HepG2 (cell line): Measurements from ENCODE around the gene MTHFD1. TPM values are rescaled to one million over a fixed set of nuclear protein-coding genes. Genes with fewer than 3 reads are reported as not detected.

Experiments used
- HNF1B ChIP-seq: sonication (generic); formaldehyde crosslinking; IDR thresholded peaks from 2 replicates; pipeline ENCODE4 v1.5.1; 2020; ENCODE audit warnings: mild to moderate bottlenecking, moderate library complexity, missing genetic modification reagents
- MLLT10 ChIP-seq: sonication (generic); formaldehyde crosslinking; IDR thresholded peaks from 2 replicates; pipeline ENCODE4 v1.4.0; 2020; ENCODE audit warnings: missing genetic modification reagents
- SNAI1 ChIP-seq: sonication (generic); formaldehyde crosslinking; IDR thresholded peaks from 2 replicates; pipeline ENCODE4 v1.5.0; 2020; ENCODE audit warnings: mild to moderate bottlenecking, missing genetic modification reagents, borderline replicate concordance
- TAF15 ChIP-seq: fragments of 200-400 bp; formaldehyde crosslinking; IDR thresholded peaks from one replicate; pipeline ENCODE4 v1.6.1; 2018; ENCODE audit warnings: mild to moderate bottlenecking, low read depth, low read length; ENCODE audit not compliant: poor library complexity, severe bottlenecking
- ZSCAN25 ChIP-seq: sonication (generic); formaldehyde crosslinking; IDR thresholded peaks from 2 replicates; pipeline ENCODE4 v1.8.0; 2022; ENCODE audit warnings: mild to moderate bottlenecking, missing genetic modification reagents
- polyA plus RNA-seq, 8 experiments: library from polyadenylated mRNA; depleted of rRNA in 3 of 8; stranded (reverse) in 7 of 8; unstranded in 1 of 8; fragments of >200 nt; fragmentation: Illumina TruSeq in 4 of 8; extraction: Trizol in 4 of 8; gene quantifications; 2 replicates each; pipeline versions ENCODE4 v1.2.1 to v1.2.3, GENCODE V29; 2011 to 2016; ENCODE audit warnings: low read depth in 4 of 8, missing spikeins in 1 of 8, mixed read lengths in 1 of 8; ENCODE audit not compliant: insufficient read depth in 1 of 8
- total RNA-seq, 5 experiments: library from RNA; depleted of rRNA; stranded (reverse); fragments of >200 nt; fragmentation: Illumina TruSeq; extraction: Trizol; gene quantifications; 2 replicates each; pipeline ENCODE4 v1.2.3, GENCODE V29; 2016; ENCODE audit warnings: low read depth in 1 of 5
- TF ChIP-seq, protein P1 (sequence below): sonication (generic); formaldehyde crosslinking; IDR thresholded peaks from 2 replicates; pipeline ENCODE4 v1.9.0; 2021; ENCODE audit warnings: mild to moderate bottlenecking, missing genetic modification reagents
- TF ChIP-seq, protein P2 (sequence below): sonication (generic); formaldehyde crosslinking; IDR thresholded peaks from 2 replicates; pipeline ENCODE4 v1.9.0; 2021; ENCODE audit warnings: missing genetic modification reagents, borderline replicate concordance
- TF ChIP-seq, protein P3 (sequence below): sonication (generic); formaldehyde crosslinking; IDR thresholded peaks from 2 replicates; pipeline ENCODE4 v1.8.1; 2023; ENCODE audit warnings: mild to moderate bottlenecking, inconsistent platforms, moderate library complexity, missing genetic modification reagents, borderline replicate concordance

MTHFD1 gene
- total and polyA plus RNA-seq, 2 of the 13 experiments (the other 11 are each of a cell fraction or from before 2014, with no cell fraction given): 31.0 to 106 TPM

DNA sequence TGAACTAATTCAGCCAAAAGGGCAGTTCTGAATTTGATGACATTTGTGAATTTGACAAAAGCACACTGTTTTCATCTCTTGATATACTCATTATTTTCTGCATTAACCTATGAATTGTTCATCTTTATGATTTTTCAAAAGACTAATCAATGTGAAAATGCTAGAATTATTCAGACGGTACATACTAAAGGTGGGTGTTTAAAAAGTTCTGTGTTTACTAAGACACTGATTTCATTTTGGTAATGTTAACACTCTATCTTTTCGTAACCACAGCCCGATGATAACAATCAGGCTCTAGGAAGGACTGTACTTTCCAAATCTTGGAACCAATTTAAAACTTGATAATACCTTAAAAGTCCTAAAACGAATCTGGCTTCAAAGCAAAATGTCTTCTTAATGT is 86.5 kb downstream of the MTHFD1 start (continued):
- TF ChIP-seq, protein P1, sequence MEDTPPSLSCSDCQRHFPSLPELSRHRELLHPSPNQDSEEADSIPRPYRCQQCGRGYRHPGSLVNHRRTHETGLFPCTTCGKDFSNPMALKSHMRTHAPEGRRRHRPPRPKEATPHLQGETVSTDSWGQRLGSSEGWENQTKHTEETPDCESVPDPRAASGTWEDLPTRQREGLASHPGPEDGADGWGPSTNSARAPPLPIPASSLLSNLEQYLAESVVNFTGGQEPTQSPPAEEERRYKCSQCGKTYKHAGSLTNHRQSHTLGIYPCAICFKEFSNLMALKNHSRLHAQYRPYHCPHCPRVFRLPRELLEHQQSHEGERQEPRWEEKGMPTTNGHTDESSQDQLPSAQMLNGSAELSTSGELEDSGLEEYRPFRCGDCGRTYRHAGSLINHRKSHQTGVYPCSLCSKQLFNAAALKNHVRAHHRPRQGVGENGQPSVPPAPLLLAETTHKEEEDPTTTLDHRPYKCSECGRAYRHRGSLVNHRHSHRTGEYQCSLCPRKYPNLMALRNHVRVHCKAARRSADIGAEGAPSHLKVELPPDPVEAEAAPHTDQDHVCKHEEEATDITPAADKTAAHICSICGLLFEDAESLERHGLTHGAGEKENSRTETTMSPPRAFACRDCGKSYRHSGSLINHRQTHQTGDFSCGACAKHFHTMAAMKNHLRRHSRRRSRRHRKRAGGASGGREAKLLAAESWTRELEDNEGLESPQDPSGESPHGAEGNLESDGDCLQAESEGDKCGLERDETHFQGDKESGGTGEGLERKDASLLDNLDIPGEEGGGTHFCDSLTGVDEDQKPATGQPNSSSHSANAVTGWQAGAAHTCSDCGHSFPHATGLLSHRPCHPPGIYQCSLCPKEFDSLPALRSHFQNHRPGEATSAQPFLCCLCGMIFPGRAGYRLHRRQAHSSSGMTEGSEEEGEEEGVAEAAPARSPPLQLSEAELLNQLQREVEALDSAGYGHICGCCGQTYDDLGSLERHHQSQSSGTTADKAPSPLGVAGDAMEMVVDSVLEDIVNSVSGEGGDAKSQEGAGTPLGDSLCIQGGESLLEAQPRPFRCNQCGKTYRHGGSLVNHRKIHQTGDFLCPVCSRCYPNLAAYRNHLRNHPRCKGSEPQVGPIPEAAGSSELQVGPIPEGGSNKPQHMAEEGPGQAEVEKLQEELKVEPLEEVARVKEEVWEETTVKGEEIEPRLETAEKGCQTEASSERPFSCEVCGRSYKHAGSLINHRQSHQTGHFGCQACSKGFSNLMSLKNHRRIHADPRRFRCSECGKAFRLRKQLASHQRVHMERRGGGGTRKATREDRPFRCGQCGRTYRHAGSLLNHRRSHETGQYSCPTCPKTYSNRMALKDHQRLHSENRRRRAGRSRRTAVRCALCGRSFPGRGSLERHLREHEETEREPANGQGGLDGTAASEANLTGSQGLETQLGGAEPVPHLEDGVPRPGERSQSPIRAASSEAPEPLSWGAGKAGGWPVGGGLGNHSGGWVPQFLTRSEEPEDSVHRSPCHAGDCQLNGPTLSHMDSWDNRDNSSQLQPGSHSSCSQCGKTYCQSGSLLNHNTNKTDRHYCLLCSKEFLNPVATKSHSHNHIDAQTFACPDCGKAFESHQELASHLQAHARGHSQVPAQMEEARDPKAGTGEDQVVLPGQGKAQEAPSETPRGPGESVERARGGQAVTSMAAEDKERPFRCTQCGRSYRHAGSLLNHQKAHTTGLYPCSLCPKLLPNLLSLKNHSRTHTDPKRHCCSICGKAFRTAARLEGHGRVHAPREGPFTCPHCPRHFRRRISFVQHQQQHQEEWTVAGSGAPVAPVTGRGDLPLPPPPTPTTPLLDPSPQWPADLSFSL: no peak
- TF ChIP-seq ZSCAN25 (CRISPR knock-in tag) (no peak), TAF15 (no peak), SNAI1 (CRISPR knock-in tag) (no peak), HNF1B (CRISPR knock-in tag) (no peak), MLLT10 (CRISPR knock-in tag) (no peak)
- TF ChIP-seq, protein P2, sequence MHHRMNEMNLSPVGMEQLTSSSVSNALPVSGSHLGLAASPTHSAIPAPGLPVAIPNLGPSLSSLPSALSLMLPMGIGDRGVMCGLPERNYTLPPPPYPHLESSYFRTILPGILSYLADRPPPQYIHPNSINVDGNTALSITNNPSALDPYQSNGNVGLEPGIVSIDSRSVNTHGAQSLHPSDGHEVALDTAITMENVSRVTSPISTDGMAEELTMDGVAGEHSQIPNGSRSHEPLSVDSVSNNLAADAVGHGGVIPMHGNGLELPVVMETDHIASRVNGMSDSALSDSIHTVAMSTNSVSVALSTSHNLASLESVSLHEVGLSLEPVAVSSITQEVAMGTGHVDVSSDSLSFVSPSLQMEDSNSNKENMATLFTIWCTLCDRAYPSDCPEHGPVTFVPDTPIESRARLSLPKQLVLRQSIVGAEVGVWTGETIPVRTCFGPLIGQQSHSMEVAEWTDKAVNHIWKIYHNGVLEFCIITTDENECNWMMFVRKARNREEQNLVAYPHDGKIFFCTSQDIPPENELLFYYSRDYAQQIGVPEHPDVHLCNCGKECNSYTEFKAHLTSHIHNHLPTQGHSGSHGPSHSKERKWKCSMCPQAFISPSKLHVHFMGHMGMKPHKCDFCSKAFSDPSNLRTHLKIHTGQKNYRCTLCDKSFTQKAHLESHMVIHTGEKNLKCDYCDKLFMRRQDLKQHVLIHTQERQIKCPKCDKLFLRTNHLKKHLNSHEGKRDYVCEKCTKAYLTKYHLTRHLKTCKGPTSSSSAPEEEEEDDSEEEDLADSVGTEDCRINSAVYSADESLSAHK: no peak
- TF ChIP-seq, protein P3, sequence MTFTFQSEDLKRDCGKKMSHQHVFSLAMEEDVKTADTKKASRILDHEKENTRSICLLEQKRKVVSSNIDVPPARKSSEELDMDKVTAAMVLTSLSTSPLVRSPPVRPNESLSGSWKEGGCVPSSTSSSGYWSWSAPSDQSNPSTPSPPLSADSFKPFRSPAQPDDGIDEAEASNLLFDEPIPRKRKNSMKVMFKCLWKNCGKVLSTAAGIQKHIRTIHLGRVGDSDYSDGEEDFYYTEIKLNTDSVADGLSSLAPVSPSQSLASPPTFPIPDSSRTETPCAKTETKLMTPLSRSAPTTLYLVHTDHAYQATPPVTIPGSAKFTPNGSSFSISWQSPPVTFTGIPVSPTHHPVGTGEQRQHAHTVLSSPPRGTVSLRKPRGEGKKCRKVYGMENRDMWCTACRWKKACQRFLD: no peak
